NOMO-1 treated with dmso at 0.1 percent for 144 hours (cell line): ENCODE data around the gene LMF1.
"Not testable (repeated sequence)": the region's sequence is repeated elsewhere in the genome, so short reads cannot be mapped to it uniquely, and the experiment has no call there.

Experiments used
- DNase-seq: peaks from one replicate; lab custom pipeline; 2025; ENCODE audit not compliant: unreplicated experiment; lab: John Stamatoyannopoulos, UW

The LMF1 gene

DNA sequence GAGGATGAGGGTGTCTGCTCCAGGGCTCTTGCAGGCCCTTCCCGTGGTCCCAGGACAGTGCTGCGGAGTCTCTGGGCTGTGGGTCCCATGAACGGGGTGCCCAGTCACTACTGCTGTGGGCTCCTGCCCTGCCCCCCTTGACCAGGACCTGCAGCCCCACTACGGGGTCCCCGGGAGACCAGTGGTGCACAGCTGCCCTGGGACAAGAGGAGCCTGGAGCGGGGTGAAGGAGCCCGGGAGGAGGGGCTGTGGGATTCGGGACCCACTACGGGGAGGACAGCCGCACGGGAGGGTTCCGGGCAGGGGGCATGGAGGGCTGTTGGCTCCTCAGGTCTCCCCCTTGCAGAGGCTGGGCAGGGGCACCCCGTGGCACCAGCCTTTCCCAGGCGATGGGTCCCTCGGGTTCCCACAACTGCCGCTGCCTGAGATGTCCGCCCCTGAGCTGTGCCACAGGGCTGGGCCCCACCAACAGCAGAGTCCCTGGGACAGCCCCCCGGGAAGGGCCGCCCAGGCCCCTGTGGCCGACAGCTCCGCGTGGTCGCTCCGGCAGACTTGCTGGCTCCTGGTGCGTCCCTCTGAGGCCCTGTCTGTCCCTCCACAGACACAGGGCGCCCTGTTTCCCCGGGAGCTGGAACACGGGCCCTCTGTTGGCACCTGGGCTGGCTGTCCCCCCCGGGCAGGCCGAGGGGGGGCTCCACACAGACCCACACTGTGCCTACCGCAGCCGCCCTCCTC is 118.2 kb downstream of the LMF1 start:
- no peak for DNase-seq

DNA sequence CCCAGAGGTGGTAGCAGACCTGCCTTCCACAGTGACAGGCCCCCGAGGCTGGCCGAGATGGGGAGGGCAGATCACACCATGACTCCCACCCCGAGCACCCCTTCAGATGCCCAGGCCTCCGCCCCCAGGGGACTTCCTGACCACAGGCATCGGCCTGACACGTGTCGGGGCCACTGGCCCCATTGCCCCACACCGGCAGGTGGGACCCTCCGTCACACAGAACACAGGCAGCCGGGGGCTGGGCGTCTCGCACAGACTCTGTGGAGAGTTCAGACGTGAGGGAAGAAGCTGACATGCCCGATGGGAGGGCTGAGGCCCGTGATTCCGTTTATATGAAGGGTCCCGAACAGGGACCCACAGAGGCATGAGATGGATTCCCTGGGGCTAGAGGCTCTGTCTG is 118.9 kb downstream of the LMF1 start:
- no peak for DNase-seq

DNA sequence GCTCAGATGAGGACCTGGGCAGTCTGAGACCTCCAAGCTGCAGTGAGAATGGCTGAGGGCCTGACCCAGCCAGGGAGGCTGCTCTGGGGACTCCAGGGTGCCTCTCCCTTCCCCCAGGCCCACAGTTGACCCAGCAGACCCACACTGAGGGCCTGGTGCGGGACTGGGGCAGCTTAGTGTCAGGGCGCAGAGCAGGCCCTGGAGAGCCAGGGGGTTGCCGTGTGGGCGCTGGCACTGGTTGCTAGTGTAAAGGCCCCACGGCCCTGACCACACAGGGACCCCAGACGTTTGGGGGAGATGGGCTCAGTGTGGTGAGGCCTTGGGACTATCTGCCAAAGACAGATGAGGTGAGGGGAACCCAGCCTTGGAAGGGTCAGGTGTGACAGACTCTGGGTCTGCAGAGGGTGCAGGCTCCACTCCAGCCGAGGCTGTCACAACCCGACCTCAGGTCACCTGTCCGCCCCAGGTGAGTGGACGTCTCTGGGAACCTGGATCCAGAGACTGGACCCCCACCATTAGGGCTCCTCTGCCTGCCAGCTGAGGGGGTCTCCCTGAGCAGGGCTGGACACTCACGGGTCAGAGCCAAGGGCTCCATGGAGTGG is 119.5 kb downstream of the LMF1 start:
- no peak for DNase-seq

- DNase-seq, result no peak
These were observed 120.1 kb downstream of the LMF1 start for GRCh38 chr16:850668-851067.

DNA sequence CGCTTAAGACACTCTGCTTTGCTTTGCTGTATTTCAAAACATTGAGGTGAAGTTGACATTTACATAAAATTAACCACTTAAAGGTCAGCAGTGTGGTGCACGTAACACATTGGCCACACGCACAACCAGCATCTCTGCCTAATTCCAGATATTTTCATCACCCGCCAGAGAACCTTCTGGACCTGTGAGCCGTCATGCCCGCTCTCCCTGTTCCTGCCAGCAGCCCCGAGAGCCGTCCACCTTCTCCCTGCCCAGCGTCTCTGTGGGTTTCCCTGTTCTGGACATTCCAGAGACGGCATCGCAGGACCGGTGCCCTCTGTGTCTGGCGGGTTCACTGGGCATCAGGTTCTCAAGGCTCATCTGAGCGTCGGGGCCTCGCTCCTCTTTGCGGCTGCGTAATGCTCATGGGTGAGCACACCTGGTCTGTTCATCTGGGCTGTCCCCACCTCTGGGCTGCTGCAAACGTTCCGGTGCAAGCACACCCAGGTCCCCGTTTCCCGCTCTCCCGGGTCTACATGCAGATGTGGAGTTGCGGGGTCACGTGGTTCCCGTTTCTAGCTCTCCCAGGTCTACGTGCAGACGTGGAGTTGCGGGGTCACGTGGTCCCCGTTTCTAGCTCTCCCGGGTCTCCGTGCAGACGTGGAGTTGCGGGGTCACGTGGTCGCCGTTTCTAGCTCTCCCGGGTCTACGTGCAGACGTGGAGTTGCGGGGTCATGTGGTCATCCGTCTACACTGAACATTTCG is 122.1 kb downstream of the LMF1 start:
- DNase-seq, result no peak

- DNase-seq, result no peak
These were observed 122.9 kb downstream of the LMF1 start for GRCh38 chr16:847681-848445.

- no peak for DNase-seq
These were observed 123.6 kb downstream of the LMF1 start for GRCh38 chr16:847151-847550.

DNA sequence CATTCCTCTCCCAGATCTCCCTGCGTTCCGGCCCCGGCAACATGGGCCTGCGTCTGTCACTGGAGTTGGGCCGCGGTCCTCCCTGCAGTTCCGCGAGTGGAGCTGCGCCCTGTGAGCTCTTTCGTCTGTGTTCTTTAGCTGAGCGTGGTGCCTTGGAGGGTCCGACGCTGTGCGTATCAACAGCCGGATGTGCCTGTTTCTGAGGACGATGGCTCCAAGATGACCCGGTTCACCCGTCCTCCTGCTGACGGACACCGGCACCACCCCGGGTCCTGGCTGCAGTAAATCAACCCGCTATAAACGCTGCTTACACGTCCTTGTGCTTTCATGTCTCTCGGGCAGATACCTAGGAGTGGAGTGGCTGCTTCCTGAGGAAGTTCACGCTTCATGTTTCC is 125.4 kb downstream of the LMF1 start:
- no peak for DNase-seq

DNA sequence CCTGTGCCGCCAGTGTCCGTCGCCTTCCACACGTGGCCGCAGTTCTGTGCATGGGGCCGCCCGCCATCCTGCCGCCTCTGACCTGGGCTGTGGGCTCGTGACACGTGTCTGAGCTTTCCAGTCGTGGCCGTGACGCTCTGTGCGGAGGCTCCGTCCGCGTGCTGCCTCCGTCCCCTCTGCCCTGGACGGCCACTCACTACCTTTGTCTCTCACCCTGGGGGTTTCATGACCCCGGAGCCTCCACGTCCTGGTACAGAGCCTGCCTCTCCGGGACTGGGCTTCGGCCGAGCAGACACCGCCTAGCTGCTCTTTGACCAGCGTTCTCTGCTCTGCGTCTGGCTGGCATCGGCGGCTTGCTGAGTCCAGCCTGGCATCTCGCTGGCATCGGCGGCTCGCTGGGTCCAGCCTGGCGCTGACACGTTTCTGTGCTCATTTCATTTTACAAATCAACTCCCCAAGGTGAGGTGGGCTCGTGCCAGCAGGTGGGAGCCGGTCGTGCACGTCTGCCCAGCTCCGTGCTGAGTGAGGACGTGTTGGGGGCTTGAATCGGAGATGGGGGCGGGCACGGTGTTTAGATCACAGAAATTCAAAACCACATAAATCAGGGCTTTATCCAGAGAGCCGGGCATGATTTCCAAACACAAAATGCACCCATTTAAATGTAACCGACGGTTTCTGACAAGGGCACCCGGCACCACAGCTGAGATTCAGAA is 126.0 kb downstream of the LMF1 start:
- no peak for DNase-seq

DNA sequence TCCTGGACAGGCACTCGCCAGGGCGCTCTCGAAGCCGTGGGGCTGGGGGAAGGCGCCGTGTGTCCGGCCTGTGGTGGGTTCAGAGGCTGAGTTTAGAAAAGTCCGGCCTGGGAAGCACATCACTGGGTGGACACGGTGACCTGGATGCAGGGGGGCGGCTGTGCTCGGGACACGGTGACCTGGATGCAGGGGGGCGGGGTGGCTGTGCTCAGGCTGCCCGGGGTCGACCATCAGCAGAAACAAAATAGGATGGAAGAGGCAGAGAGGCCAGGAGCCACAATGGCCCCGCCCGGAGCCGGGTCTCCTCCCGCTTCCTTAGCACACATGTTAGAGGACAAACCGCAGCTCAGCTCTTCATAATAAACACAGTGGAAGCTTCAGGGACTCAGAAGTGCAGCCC is 127.0 kb downstream of the LMF1 start:
- DNase-seq, result no peak

DNA sequence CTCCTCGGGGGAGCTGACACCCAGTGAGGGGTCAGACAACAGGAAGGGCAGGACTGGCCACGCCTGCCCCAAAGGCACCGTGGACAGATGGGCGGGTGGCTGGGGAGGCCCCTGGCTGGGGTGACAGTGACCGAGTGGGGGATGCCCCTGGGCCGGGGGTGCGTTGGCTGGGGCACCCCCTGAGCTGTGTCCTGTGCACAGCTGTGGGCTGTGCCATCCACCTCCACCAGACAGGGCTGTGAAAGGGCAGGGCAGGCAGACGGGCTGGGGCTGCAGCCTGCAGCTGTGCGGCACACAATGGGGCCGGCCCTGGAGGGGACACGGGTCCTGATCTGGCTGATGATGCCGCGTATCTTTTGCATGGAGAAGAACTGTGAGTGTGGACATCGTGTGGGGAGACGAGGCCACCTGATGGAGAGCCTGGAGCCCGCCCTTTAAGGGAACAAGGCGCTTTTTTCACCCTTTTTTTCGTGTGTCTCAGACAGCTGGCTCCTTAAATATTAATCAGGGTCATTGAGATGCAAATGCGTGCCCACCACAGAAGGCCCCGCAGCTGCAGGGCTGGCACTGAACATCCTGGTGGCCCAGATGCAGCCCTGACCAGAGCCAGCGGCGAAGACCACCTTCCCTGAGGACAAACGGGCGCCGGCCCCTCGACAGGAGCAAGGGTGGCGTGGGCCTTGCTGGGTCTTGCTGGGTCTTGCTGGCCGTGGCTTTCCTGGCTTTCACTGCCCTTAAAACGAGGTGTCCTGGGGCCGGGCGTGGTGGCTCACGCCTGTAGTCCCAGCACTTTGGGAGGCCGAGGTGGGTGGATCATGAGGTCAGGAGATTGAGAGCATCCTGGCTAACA is 127.8 kb downstream of the LMF1 start:
- DNase-seq, result no peak

GRCh38 chr16:842061-842476 is 128.7 kb downstream of the LMF1 start:
- DNase-seq, result no peak

GRCh38 chr16:841455-842060 is 129.2 kb downstream of the LMF1 start:
- DNase-seq, result no peak

DNA sequence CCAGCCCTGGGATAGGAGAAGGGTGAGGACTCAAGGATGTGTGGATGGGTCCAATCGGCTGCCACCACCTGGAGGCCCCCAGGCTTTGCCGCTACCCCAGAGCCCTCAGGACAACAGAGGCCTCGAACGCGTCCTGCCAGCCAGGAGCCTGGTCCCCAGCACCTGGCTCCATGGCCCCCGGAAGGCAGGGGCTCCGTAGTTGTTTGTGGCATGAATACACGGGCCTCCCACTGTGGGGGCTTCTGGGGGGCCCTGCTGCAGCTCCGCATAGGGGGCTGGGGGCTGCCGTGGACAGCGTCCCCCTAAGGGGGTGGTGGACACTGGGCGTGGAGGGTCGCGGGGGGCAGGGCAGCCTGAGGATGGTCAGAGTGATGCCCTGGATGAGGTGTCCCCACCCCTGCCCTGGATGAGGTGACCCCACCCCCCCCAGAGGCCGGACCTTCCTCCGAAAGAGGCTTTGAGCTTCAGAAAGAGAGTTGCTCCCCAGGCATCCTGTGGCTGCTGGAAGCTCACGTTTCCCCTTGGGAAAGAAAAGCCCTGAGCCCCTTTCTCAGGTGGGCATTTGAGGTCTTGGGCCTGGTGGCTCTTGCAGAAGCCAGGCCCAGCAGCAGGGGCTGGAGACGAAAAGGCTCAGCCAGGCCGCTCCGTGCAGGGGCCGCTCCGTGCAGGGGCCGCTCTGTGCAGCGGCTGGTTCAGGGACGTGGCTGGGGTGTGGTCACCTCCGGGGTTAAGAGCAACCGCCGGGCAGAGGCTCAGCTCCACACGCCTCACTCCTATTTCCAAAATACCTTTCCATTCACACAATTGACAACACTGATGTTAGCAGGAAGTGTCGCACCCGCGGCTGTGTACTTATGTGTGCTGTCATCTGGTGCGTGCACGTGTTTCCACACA is 130.0 kb downstream of the LMF1 start:
- no peak for DNase-seq

DNA sequence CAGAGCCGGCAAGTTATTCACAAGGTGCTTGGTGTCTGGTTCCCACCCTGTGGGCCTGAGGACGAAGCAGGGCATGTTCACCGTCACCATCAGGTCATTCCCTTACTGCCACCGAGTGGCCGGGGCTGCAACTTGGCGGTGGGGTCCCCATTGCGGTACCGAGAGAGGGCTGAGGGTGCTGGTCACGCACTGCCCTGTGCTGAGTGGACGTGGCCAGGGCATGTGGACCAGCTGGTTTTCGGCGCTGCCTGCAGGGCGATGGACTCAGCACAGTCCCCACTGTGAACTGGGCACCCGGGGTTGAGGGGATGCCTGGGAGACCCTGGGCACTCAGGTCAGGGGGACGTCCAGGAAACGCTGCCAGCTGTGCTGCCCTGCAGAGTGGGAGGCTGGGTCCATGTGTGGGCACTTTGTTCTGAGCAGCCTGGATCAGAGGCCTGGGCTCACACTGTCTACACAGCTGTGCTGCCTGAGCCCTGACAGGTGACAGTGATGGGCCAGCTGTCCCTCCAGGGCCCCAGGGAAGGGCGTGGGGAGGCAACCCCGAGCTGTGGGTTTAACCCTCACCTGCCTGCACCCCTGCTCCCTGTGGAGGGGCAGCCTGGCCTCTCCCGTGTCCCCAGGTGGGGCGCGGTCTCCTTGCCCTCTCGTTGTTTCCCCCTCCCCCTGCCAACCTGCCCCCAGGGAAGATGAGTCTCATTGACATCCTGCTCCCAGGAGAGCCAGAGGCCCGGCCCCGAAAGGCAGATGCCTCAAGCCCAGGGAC is 131.0 kb downstream of the LMF1 start:
- DNase-seq, result no peak

DNA sequence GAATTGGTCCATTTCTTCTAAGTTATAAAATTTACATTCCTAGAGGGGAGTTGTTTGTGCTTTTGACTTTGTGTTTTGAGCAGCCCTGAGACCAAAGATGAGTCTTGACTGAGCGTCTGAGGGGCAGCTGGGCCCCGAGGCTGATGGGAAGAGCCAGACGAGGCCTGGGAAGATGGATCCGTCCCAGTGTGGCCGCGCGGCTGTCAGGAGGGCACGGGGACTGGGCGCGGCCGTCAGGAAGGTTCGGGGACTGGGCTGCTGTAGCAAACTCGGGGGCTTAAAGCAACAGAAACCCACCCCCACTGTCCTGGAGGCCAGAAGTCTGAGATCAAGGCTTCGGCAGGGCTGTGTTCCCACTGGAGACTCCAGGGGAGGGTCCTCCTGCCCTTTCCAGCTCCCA is 132.0 kb downstream of the LMF1 start:
- no peak for DNase-seq

GRCh38 chr16:836822-837221 is 134.0 kb downstream of the LMF1 start:
- DNase-seq, result not testable (repeated sequence)

DNA sequence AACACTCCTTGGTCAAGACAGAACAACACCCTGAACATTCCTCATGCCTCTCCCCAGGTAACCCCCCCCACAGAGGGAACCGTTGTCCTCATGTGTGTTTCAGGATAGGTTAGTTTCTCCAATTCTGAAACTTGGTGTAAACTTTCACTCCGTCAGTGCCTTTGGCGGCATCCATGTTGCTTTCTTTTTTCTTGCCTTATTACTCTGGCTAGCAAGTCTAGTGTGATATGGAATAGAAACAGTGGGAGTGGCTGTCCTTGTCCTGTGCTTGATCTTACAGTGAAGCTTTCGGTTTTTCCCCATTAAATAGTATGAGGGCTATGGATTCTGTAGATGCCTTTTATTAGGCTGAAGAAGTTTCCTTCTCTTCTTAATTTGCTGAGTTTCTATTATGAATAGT is 134.6 kb downstream of the LMF1 start:
- no peak for DNase-seq
